Breast epithelium (tissue), 4 donors: Measurements from ENCODE around the gene EIF2B5. TPM values are rescaled to one million over a fixed set of nuclear protein-coding genes. Genes with fewer than 3 reads are reported as not detected.

Experiments used
- DNase-seq, 2 donors: peaks; one replicate each; pipeline ENCODE4 v3.0.0-alpha.2; 2019; ENCODE audit warnings: low spot score in 2 of 2
- H3K27ac ChIP-seq, 2 donors: fragments of 200-600 bp; sonication (generic) in 1 of 2; one replicate each; pipeline ENCODE4 v1.5.1; 2016 to 2019; ENCODE audit warnings: mild to moderate bottlenecking in 1 of 2
- H3K27me3 ChIP-seq, 2 donors: fragments of 200-600 bp; sonication (generic) in 1 of 2; one replicate each; pipeline versions ENCODE4 v1.5.1 to v1.6.0; 2017 to 2019; ENCODE audit warnings: control low read depth in 1 of 2, mild to moderate bottlenecking in 1 of 2
- H3K36me3 ChIP-seq: fragments of 200-600 bp; one replicate; pipeline ENCODE4 v1.5.1; 2019
- H3K4me1 ChIP-seq, 2 donors: fragments of 200-600 bp; sonication (generic); one replicate each; pipeline ENCODE4 v1.5.1; 2016 to 2019; ENCODE audit warnings: control low read depth in 1 of 2
- H3K4me3 ChIP-seq, 3 donors: fragments of 200-600 bp; sonication (generic); 1 replicate in 2 of 3; 2 replicates in 1 of 3; pipeline ENCODE4 v1.5.1; 2016 to 2019; ENCODE audit warnings: mild to moderate bottlenecking in 3 of 3, moderate library complexity in 2 of 3
- H3K9me3 ChIP-seq, 2 donors: fragments of 200-600 bp; sonication (generic) in 1 of 2; one replicate each; pipeline ENCODE4 v1.5.1; 2016 to 2019; ENCODE audit warnings: control low read depth in 1 of 2
- POLR2A ChIP-seq: fragments of 450-650 bp; IDR thresholded peaks from one replicate; pipeline ENCODE4 v1.6.1; 2016; ENCODE audit warnings: antibody characterized with exemption, mild to moderate bottlenecking, moderate library complexity
- POLR2AphosphoS5 ChIP-seq, 3 donors: sonication (generic); formaldehyde crosslinking; IDR thresholded peaks; one replicate each; pipeline ENCODE4 v1.6.1; 2017; ENCODE audit warnings: antibody characterized with exemption in 3 of 3
- intact Hi-C: fragments of 100-400 bp; cut with DNase I; formaldehyde crosslinking; loops from one replicate; pipeline ENCODE4 v1.15.1; 2023; ENCODE audit warnings: low total_unique reads
- total RNA-seq, 3 donors: library from RNA; depleted of rRNA; stranded (reverse); fragments of >200 nt; gene quantifications; one replicate each; pipeline ENCODE4 v1.1.0, GENCODE V29; 2016
- TF ChIP-seq, protein P1 (sequence below), 3 donors: fragments of 450-650 bp; IDR thresholded peaks; one replicate each; pipeline ENCODE4 v1.5.1; 2016 to 2017; ENCODE audit warnings: antibody characterized with exemption in 3 of 3, mild to moderate bottlenecking in 3 of 3, moderate library complexity in 3 of 3

EIF2B5 gene
- total RNA-seq, 3 donors from 2014 or later, result 37.3 to 62.3 (median 50.1) TPM

DNA sequence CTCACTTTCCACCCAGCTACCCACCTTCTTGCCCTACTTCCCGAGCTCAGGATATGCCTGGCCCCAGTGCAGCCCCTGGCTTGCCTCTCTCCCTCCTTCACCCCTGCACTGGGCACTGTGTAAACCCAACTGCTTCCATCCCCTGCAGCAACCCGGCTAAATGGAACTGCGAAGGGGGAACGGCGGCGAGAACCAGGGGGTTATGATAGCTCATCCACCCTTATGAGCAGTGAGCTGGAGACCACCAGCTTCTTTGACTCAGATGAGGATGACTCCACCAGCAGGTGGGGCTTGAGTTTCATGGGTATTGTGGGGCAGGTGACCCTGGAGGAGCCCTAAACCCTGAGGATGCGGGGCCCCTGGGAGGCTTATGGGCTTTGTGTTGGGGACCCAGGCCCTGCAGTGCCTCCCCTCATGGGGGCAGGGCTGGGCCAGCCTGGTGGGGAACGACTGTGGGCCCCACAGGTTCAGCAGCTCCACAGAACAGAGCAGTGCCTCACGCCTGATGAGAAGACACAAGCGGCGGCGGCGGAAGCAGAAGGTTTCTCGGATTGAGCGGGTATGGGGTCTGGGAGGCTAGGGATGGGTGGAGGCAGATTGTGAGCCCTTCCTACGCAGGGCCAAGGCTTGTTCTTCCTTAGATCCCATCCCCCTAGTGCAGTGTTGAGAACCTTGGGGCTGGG lies 29.6 kb downstream of the EIF2B5 start:
- H3K9me3 ChIP-seq, result no peaks in the 10 kb centered on the region
- no peaks in the 10 kb centered on the region for H3K27me3 ChIP-seq
- no peak overlapping the region for H3K4me3 ChIP-seq
- intact Hi-C loops, result no loop called here
- H3K36me3 ChIP-seq, result peaks cover 9% of the 10 kb centered on the region
- TF ChIP-seq POLR2A (no peak), POLR2AphosphoS5 (IDR thresholded peaks at IDR 0.05) (no peak)
- TF ChIP-seq, protein P1, sequence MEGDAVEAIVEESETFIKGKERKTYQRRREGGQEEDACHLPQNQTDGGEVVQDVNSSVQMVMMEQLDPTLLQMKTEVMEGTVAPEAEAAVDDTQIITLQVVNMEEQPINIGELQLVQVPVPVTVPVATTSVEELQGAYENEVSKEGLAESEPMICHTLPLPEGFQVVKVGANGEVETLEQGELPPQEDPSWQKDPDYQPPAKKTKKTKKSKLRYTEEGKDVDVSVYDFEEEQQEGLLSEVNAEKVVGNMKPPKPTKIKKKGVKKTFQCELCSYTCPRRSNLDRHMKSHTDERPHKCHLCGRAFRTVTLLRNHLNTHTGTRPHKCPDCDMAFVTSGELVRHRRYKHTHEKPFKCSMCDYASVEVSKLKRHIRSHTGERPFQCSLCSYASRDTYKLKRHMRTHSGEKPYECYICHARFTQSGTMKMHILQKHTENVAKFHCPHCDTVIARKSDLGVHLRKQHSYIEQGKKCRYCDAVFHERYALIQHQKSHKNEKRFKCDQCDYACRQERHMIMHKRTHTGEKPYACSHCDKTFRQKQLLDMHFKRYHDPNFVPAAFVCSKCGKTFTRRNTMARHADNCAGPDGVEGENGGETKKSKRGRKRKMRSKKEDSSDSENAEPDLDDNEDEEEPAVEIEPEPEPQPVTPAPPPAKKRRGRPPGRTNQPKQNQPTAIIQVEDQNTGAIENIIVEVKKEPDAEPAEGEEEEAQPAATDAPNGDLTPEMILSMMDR (IDR thresholded peaks at IDR 0.05), result no peak
- DNase-seq, result no peak
- H3K4me1 ChIP-seq, result peaks cover 0 to 10% of the 10 kb centered on the region in 2 donors
- H3K27ac ChIP-seq, result no peak overlapping the region

DNA sequence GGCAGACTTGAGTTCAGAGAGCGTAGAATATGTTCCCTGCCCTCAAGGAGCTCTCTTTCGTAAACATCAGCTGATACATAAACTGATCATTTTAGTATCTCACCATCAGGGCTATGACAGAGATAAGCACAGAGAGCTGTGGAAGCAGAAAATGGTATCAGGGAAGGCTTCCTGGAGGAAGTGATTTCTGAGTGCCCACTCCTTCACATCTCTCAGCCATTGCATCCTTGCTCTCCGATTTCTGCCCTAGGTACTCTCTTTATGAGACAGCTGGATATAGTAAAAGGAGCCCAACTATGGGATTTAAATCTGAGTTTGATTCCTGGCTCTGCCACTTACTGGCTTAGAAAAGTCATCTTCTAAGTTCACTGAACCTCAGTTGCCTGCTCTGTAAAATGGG lies 30.4 kb downstream of the EIF2B5 start:
- no peak overlapping the region for H3K4me3 ChIP-seq
- intact Hi-C loops, result no loop called here
- H3K27me3 ChIP-seq, result no peaks in the 10 kb centered on the region
- no peak for DNase-seq
- H3K4me1 ChIP-seq, result peaks cover 0 to 10% of the 10 kb centered on the region in 2 donors
- no peak overlapping the region for H3K27ac ChIP-seq
- no peaks in the 10 kb centered on the region for H3K9me3 ChIP-seq
- TF ChIP-seq, protein P1 (IDR thresholded peaks at IDR 0.05), result no peak
- TF ChIP-seq POLR2AphosphoS5 (IDR thresholded peaks at IDR 0.05), result no peak
- H3K36me3 ChIP-seq, result peaks cover 9% of the 10 kb centered on the region

DNA sequence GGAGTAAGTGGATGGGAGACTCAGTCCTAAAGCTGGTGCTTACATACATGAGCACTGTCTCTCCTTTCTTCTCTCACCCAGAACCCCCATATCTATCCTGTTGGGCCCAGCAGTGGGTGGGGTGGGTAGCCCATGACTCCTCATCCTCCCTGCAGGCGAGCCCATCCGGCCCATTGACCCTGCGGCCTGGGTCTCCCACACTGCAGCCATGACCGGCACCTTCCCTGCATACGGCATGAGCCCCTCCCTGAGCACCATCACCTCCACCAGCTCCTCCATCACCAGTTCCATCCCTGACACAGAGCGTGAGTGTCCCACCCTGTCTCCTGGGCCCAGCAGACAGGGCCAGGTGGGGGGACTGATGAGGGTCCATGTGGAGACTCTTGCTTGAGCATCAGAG lies 31.5 kb downstream of the EIF2B5 start:
- no peak for TF ChIP-seq POLR2AphosphoS5 (IDR thresholded peaks at IDR 0.05)
- TF ChIP-seq, protein P1 (IDR thresholded peaks at IDR 0.05), result no peak
- TF ChIP-seq POLR2A, result no peak
- peaks cover 0 to 2% of the 10 kb centered on the region in 2 donors for H3K4me1 ChIP-seq
- no peaks in the 10 kb centered on the region for H3K27me3 ChIP-seq
- DNase-seq, result no peak
- H3K36me3 ChIP-seq, result peaks cover 9% of the 10 kb centered on the region
- H3K27ac ChIP-seq, result no peak overlapping the region
- intact Hi-C loops, result no loop called here
- H3K4me3 ChIP-seq, result no peak overlapping the region
- H3K9me3 ChIP-seq, result no peaks in the 10 kb centered on the region

DNA sequence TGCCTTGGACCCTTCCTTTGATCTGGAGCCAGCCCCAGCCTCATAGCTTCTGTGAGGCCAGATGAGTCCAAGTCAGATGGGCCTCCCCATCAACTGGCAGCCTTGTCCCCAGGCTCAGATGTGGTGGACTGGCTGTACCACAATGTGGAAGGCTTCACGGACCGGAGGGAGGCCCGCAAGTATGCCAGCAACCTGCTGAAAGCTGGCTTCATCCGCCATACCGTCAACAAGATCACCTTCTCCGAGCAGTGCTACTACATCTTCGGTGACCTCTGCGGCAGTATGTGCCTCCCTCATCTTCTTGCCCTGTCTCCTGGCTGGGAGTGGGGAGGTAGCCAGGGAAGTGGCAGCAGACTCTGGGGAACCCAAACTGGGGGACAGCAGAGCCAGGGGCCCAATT lies 32.6 kb downstream of the EIF2B5 start:
- H3K36me3 ChIP-seq, result peaks cover 9% of the 10 kb centered on the region
- no peaks in the 10 kb centered on the region for H3K4me1 ChIP-seq
- no peaks in the 10 kb centered on the region for H3K27me3 ChIP-seq
- no peak overlapping the region for H3K27ac ChIP-seq
- TF ChIP-seq POLR2A (no peak), POLR2AphosphoS5 (IDR thresholded peaks at IDR 0.05) (no peak)
- TF ChIP-seq, protein P1 (IDR thresholded peaks at IDR 0.05), result no peak
- no peaks in the 10 kb centered on the region for H3K9me3 ChIP-seq
- no peak overlapping the region for H3K4me3 ChIP-seq
- intact Hi-C loops, result no loop called here
- no peak for DNase-seq

DNA sequence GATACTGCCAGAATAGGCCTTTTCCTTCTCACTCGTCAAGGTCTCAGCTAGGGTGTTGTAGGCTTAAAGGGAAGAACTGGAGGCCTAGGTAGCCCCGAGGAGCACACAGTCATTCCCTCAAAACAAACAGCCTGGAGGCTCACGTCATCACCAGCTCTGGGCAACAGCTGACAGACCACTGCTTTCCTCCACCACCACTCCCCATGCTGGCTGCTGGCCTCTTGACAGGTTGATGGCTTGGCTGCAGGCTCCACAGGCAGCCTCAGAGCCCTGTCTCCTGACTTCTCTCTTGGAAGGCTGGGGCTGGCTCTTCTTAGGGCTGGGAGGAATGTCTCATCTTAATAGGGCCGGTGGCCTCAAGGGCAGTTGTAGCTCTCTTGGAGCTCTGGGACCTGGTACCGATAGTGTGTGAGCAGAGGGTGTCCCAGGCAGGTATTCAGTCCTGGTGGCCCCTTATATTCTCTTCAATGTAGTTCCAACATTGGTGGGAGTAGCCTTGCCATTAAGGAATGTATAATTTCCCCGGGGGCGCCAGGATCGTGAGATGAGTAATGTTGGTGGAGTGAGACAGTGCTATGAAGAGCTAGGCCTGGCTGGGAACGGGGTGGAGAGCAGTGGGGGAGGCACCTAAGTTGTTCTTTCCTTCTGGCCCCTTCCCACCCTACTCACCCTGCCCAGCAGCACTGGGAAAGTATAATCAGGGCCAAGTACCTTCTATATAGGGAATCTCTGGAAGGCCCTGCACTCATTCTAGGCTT lies 33.4 kb downstream of the EIF2B5 start:
- H3K27ac ChIP-seq, result no peak overlapping the region
- H3K9me3 ChIP-seq, result no peaks in the 10 kb centered on the region
- intact Hi-C loops, result no loop called here
- DNase-seq, result no peak
- no peak overlapping the region for H3K4me3 ChIP-seq
- TF ChIP-seq, protein P1 (IDR thresholded peaks at IDR 0.05), result no peak
- TF ChIP-seq POLR2A (no peak), POLR2AphosphoS5 (IDR thresholded peaks at IDR 0.05) (no peak)
- H3K36me3 ChIP-seq, result peaks cover 9% of the 10 kb centered on the region
- H3K27me3 ChIP-seq, result no peaks in the 10 kb centered on the region
- no peaks in the 10 kb centered on the region for H3K4me1 ChIP-seq
